Esophagus squamous epithelium (tissue), 5 donors: ENCODE data around the gene ALDH1L2. TPM values are rescaled to one million over a fixed set of nuclear protein-coding genes. Genes with fewer than 3 reads are reported as not detected.

Experiments
- DNase-seq: peaks from one replicate; lab custom pipeline; 2025; lab: John Stamatoyannopoulos, UW
- H3K27ac ChIP-seq, 4 donors: fragments of 200-600 bp; sonication (generic); one replicate each; pipeline ENCODE4 v1.5.1; 2016 to 2019; ENCODE audit warnings: mild to moderate bottlenecking in 1 of 4
- H3K27me3 ChIP-seq, 4 donors: fragments of 200-600 bp; sonication (generic); 1 replicate in 3 of 4; 2 replicates in 1 of 4; pipeline versions ENCODE4 v1.5.1 to v1.6.0; 2017 to 2021; ENCODE audit warnings: antibody characterized with exemption in 1 of 4
- H3K36me3 ChIP-seq, 3 donors: fragments of 200-600 bp; sonication (generic); one replicate each; pipeline ENCODE4 v1.5.1; 2016 to 2019
- H3K4me1 ChIP-seq, 3 donors: fragments of 200-600 bp; sonication (generic); one replicate each; pipeline ENCODE4 v1.5.1; 2017 to 2019
- H3K4me3 ChIP-seq, 4 donors: fragments of 200-600 bp; sonication (generic); 1 replicate in 3 of 4; 2 replicates in 1 of 4; pipeline ENCODE4 v1.5.1; 2016 to 2019; ENCODE audit warnings: mild to moderate bottlenecking in 2 of 4, moderate library complexity in 1 of 4
- H3K9me3 ChIP-seq, 3 donors: fragments of 200-600 bp; sonication (generic); one replicate each; pipeline ENCODE4 v1.5.1; 2016 to 2019
- CTCF ChIP-seq, 6 experiments: fragments of 450-650 bp in 4 of 6; fragments of 200-600 bp in 2 of 6; sonication (generic) in 2 of 6; IDR thresholded peaks; one replicate each; pipeline ENCODE4 v1.5.1; 2016 to 2019; ENCODE audit warnings: antibody characterized with exemption in 6 of 6, mild to moderate bottlenecking in 4 of 6, moderate library complexity in 4 of 6
- POLR2A ChIP-seq, 4 donors: fragments of 450-650 bp; IDR thresholded peaks; one replicate each; pipeline ENCODE4 v1.6.1; 2017; ENCODE audit warnings: antibody characterized with exemption in 4 of 4, mild to moderate bottlenecking in 4 of 4, moderate library complexity in 3 of 4
- WGBS, 2 donors: methylation state at CpG; one replicate each; pipeline ENCODE4 v1.1.5; 2018; 5-methylcytosine and 5-hydroxymethylcytosine counted together
- intact Hi-C: fragments of 100-400 bp; cut with DNase I; formaldehyde crosslinking; loops from one replicate; pipeline ENCODE4 v1.15.0; 2022
- total RNA-seq, 4 donors: library from RNA; depleted of rRNA; stranded (reverse); fragments of >200 nt; gene quantifications; one replicate each; pipeline ENCODE4 v1.1.0, GENCODE V29; 2016
- donor health status: DM: yes; HTN: yes; CAD: no.

The ALDH1L2 gene
- total RNA-seq: 1 to 10 TPM in 3 of 4 donors, under 1 TPM in 1; 0.57 to 4.9 (median 1.1) TPM

DNA sequence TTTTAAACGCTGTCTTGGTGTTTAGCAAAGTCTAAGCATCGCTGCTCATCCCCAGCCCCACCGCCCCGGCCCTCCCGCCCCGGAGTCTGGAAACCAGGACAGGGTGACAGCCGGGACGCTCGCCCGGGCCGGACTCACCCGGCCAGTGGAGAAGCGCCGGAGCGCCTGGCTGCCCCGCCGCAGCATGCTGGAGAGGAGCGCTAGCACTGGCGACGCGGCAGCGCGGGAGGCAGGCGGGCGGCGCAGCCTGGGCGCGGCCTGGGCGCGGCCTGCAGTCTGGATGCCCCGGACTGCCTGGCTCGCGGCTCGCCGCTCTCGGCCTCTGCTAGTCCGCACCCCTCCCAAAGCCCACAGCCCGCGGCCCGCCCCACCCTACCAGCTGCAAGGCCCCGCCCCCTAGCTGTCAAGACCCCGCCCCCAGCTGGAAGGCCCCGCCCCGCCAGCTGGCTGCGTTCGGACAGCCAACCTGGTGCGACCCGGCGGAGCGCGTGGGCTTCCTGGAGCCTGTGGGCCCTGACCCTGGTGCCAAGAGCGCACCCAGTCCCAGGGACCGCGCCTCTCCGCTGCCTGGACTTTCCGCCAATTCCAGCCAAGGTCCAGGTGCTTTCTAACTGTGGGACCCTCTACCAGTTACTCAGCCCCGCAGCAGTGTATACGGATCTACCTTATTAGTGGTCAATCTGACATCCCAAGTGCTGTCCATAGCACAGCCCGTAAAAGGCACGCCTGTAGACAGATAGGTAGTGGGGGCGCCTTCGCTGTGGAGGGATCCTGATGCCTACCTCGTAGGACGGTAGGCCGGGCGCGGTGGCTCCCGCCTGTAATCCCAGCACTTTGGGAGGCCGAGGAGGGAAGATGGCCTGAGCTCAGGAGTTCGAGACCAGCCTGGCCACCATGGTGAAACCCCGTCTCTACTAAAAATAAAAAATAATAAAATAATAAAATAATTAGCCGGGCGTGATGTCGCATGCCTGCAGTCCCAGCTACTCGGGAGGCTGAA, at the start of gene ALDH1L2:
ALDH1L2 (minus strand) TSS at position 208 of the 1,000 bp plus-strand sequence; CDS start at position 186, 22 bp downstream.
- peaks cover 0 to 24% (median 0%) of the 10 kb centered on the region in 4 donors for H3K27me3 ChIP-seq
- H3K4me1 ChIP-seq: peaks cover 9 to 20% (median 11%) of the 10 kb centered on the region in 3 donors
- TF ChIP-seq POLR2A (IDR thresholded peaks at IDR 0.05) (peak in 2 of 4 donors; percentile 28 to 50), CTCF (IDR thresholded peaks at IDR 0.05) (no peak)
- no peaks in the 10 kb centered on the region for H3K9me3 ChIP-seq
- peak within 1 kb of the TSS; percentile 37 to 71 (median 54) for H3K27ac ChIP-seq
- intact Hi-C loops: no loop called here
- peak within 1 kb of the TSS; percentile 32 to 71 (median 48) for H3K4me3 ChIP-seq
- no peaks in the 10 kb centered on the region for H3K36me3 ChIP-seq
- DNase-seq: peak; percentile 16
- 44 to 78% methylated on average over 5 to 19 of the region's 75 CpGs for WGBS, 2 donors

GRCh38 chr12:105120551-105120950, 36.3 kb upstream of the ALDH1L2 start:
- no peaks in the 10 kb centered on the region for H3K27me3 ChIP-seq
- TF ChIP-seq POLR2A (IDR thresholded peaks at IDR 0.05) (no peak), CTCF (IDR thresholded peaks at IDR 0.05) (no peak)
- WGBS, 2 donors: 76 to 86% methylated on average over 2 of the region's 2 CpGs
- peaks cover 9 to 100% (median 48%) of the 10 kb centered on the region in 3 donors for H3K36me3 ChIP-seq
- H3K4me3 ChIP-seq: no peak overlapping the region
- DNase-seq: no peak
- intact Hi-C loops: no loop called here
- no peaks in the 10 kb centered on the region for H3K9me3 ChIP-seq
- H3K4me1 ChIP-seq: no peaks in the 10 kb centered on the region
- H3K27ac ChIP-seq: no peak overlapping the region

DNA sequence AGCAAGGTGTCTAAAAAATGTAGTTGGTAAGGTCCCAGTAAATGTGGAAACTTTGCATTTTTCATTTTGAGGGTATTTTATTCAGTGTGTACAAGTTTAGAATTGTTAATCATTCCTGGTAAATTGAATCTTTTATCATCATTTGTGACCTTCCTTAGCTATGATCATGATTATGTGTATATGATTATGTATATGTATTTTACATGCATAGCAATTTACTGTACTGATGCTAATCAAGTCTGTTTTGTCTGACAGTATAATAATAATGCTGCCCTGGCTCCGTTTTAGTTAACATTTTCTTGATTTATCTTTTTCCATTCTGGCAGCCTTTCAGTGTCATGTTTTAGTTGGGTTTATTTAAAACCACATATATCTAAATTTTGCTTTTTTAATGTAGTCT, 32.7 kb upstream of the ALDH1L2 start:
- intact Hi-C loops: no loop called here
- H3K4me1 ChIP-seq: peaks cover 0 to 19% (median 0%) of the 10 kb centered on the region in 3 donors
- peaks cover 9 to 98% (median 26%) of the 10 kb centered on the region in 3 donors for H3K36me3 ChIP-seq
- no peak overlapping the region for H3K27ac ChIP-seq
- DNase-seq: no peak
- H3K4me3 ChIP-seq: no peak overlapping the region
- H3K9me3 ChIP-seq: no peaks in the 10 kb centered on the region
- TF ChIP-seq CTCF (IDR thresholded peaks at IDR 0.05) (no peak), POLR2A (IDR thresholded peaks at IDR 0.05) (no peak)
- H3K27me3 ChIP-seq: no peaks in the 10 kb centered on the region
- 79 to 86% methylated on average over 1 of the region's 1 CpG for WGBS, 2 donors

DNA sequence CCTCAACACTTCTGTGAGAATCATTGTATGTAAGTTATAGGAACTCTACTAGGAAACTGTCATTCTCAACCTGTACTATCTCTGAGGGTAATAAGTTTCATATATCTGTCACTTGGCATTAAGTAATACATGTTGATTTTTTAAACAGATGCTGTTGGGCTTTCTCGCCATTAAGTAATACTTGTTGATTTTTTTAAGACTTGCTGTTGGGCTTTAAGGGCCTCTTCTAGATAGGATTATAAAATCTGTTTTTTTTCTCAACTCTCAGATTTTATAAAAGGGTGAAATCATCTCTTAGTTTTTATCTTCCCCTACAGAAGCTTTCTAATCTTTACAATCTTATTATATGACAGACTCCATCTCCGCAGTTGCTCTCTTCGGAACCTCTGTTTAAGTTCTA, 28.8 kb upstream of the ALDH1L2 start:
- intact Hi-C loops: no loop called here
- Histone ChIP-seq H3K4me3 (no peak overlapping the region), H3K27ac (no peak overlapping the region), H3K27me3 (no peaks in the 10 kb centered on the region), H3K9me3 (no peaks in the 10 kb centered on the region), H3K36me3 (peaks cover 4 to 64% (median 9%) of the 10 kb centered on the region in 3 donors), H3K4me1 (peaks cover 0 to 57% (median 21%) of the 10 kb centered on the region in 3 donors)
- 91 to 98% methylated on average over 3 of the region's 3 CpGs for WGBS, 2 donors
- no peak for DNase-seq
- TF ChIP-seq CTCF (IDR thresholded peaks at IDR 0.05) (no peak), POLR2A (IDR thresholded peaks at IDR 0.05) (no peak)

DNA sequence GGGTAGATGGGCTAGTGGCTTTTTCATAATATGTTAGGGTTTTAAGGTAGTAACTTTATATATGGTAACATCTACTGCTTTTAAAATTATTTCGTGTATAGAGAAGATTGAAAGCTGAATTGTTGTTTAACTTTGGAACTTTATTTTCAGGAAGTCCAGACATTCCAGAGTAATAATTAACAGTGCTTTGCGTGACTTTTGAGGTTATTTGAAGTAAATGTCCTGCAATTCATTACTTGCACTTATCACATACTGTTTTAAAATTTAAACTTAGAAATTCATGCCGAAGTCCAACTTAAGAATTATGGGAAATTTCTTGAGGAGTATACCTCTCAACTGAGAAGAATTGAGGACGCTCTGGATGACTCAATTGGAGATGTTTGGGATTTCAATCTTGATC, 26.6 kb upstream of the ALDH1L2 start:
- TF ChIP-seq POLR2A (IDR thresholded peaks at IDR 0.05) (no peak), CTCF (IDR thresholded peaks at IDR 0.05) (no peak)
- Histone ChIP-seq H3K4me3 (no peak overlapping the region), H3K9me3 (no peaks in the 10 kb centered on the region), H3K27ac (no peak overlapping the region), H3K27me3 (no peaks in the 10 kb centered on the region), H3K36me3 (peaks cover 0 to 41% (median 0%) of the 10 kb centered on the region in 3 donors), H3K4me1 (peaks cover 0 to 67% (median 21%) of the 10 kb centered on the region in 3 donors)
- intact Hi-C loops: no loop called here
- 57 to 82% methylated on average over 4 of the region's 4 CpGs for WGBS, 2 donors
- no peak for DNase-seq
